HCT116 (cell line): ENCODE measurements around the gene TLE4. TPM values are rescaled to one million over a fixed set of nuclear protein-coding genes. Genes with fewer than 3 reads are reported as not detected.

Source experiments
- ATAC-seq: fragments of 200-7000 bp; cut with Tn5 transposase; 2 replicates; pipeline ENCODE4 v1.9.1; 2020; ENCODE audit warnings: mild to moderate bottlenecking, moderate library complexity
- BruUV-seq: library from RNA; stranded (reverse); fragments of 400-500 nt; replicated peaks from 2 replicates; lab custom pipeline; 2021; lab: Mats Ljungman, UMichigan
- CTCF ChIA-PET: fragments of 300-600 bp; sonication (Branson Sonifier 250); formaldehyde crosslinking; loops from one replicate; lab custom pipeline; 2021; ENCODE audit warnings: antibody characterized with exemption; lab: Charles Lee
- POLR2A ChIA-PET: fragments of 300-600, 350-600 bp; sonication (Branson Sonifier 250); formaldehyde crosslinking; loops from one replicate; lab custom pipeline; 2021; ENCODE audit warnings: antibody characterized with exemption; lab: Charles Lee
- RAD21 ChIA-PET, 2 experiments: fragments of 300-600 bp; sonication (Branson Sonifier 250); formaldehyde crosslinking; loops; one replicate each; lab custom pipeline; 2023; ENCODE audit warnings: low total read pairs in 2 of 2; ENCODE audit not compliant: uncharacterized antibody in 2 of 2, unreplicated experiment in 2 of 2, low non-redundant PET in 1 of 2; lab: Charles Lee
- DNase-seq: peaks from one replicate; pipeline ENCODE4 v3.0.0-alpha.2; 2010; ENCODE audit warnings: low read depth, low spot score
- H2AFZ ChIP-seq: fragments of 200-600 bp; shearing (Covaris generic), sonication (generic); 2 replicates; pipeline ENCODE4 v1.6.1; 2017; ENCODE audit warnings: low read depth, mixed run types, mixed read lengths, antibody characterized with exemption, low read length; ENCODE audit not compliant: poor library complexity, severe bottlenecking
- H3K27ac ChIP-seq: 2 replicates; pipeline ENCODE4 v1.5.1; 2012; ENCODE audit warnings: low read depth, low read length
- H3K27me3 ChIP-seq: fragments of 200-600 bp; sonication (generic); 2 replicates; pipeline ENCODE4 v1.6.1; 2016; ENCODE audit warnings: mixed run types, low read length, mixed read lengths; ENCODE audit not compliant: insufficient read depth
- H3K36me3 ChIP-seq, 2 experiments: fragments of 200-500 bp in 1 of 2; fragments of 200-600 bp in 1 of 2; sonication (Bioruptor generic) in 1 of 2; sonication (generic) in 1 of 2; 2 replicates each; pipeline versions ENCODE4 v1.5.1 to v1.6.1; 2014 to 2016; ENCODE audit warnings: low read length in 2 of 2, inconsistent platforms in 1 of 2, mixed read lengths in 1 of 2, mixed run types in 1 of 2; ENCODE audit not compliant: insufficient read depth in 2 of 2, control insufficient read depth in 1 of 2
- H3K4me1 ChIP-seq, 2 experiments: fragments of 200-600 bp in 1 of 2; sonication (generic) in 1 of 2; 2 replicates each; pipeline versions ENCODE4 v1.5.1 to v1.6.1; 2012 to 2017; ENCODE audit warnings: low read length in 2 of 2, inconsistent platforms in 1 of 2, mild to moderate bottlenecking in 1 of 2, mixed read lengths in 1 of 2, mixed run types in 1 of 2, moderate library complexity in 1 of 2; ENCODE audit not compliant: insufficient read depth in 2 of 2, control insufficient read depth in 1 of 2
- H3K4me2 ChIP-seq: fragments of 200-600 bp; sonication (generic); 2 replicates; pipeline ENCODE4 v1.6.1; 2017; ENCODE audit warnings: mixed run types, low read length, mixed read lengths
- H3K4me3 ChIP-seq, 2 experiments: fragments of 200-600 bp in 1 of 2; sonication (generic) in 1 of 2; replicated peaks in 1 of 2; 2 replicates each; pipeline ENCODE4 v1.5.1; 2011 to 2016; ENCODE audit warnings: low read length in 2 of 2, control low read depth in 1 of 2, low read depth in 1 of 2, mild to moderate bottlenecking in 1 of 2, mixed read lengths in 1 of 2, mixed run types in 1 of 2
- H3K79me2 ChIP-seq: fragments of 200-600 bp; sonication (generic); 2 replicates; pipeline ENCODE4 v1.6.1; 2017; ENCODE audit warnings: mild to moderate bottlenecking, mixed run types, low read length, moderate library complexity, mixed read lengths; ENCODE audit not compliant: insufficient read depth
- H3K9ac ChIP-seq: fragments of 200-600 bp; sonication (generic); 2 replicates; pipeline ENCODE4 v1.6.1; 2016; ENCODE audit warnings: low read length, mixed read lengths
- H3K9me2 ChIP-seq: fragments of 200-600 bp; sonication (generic), shearing (Covaris generic); 2 replicates; pipeline ENCODE4 v1.6.1; 2017; ENCODE audit warnings: mixed run types, mild to moderate bottlenecking, moderate library complexity; ENCODE audit not compliant: insufficient read depth
- H3K9me3 ChIP-seq, 2 experiments: fragments of 200-500 bp in 1 of 2; fragments of 200-600 bp in 1 of 2; sonication (Bioruptor generic) in 1 of 2; sonication (generic) in 1 of 2; 2 replicates each; pipeline ENCODE4 v1.6.1; 2014 to 2017; ENCODE audit warnings: low read length in 2 of 2, mixed read lengths in 2 of 2, inconsistent platforms in 1 of 2, low read depth in 1 of 2, mild to moderate bottlenecking in 1 of 2, mixed run types in 1 of 2, moderate library complexity in 1 of 2; ENCODE audit not compliant: control insufficient read depth in 1 of 2, insufficient read depth in 1 of 2
- H4K20me1 ChIP-seq: fragments of 200-600 bp; sonication (generic), shearing (Covaris generic); 2 replicates; pipeline ENCODE4 v1.6.1; 2017; ENCODE audit warnings: mixed run types, mild to moderate bottlenecking, moderate library complexity; ENCODE audit not compliant: insufficient read depth
- CBX3 ChIP-seq: IDR thresholded peaks from 2 replicates; pipeline ENCODE4 v1.6.1; 2012; ENCODE audit warnings: low read depth
- CEBPB ChIP-seq: IDR thresholded peaks from 2 replicates; pipeline ENCODE4 v1.6.1; 2012; ENCODE audit warnings: low read depth
- EZH2 ChIP-seq: fragments of 200-600 bp; sonication (generic); IDR thresholded peaks from 2 replicates; pipeline ENCODE4 v1.6.1; 2017; ENCODE audit warnings: antibody characterized with exemption, mixed run types
- EZH2phosphoT487 ChIP-seq: fragments of 200-600 bp; IDR thresholded peaks from 2 replicates; pipeline ENCODE4 v1.6.1; 2018; ENCODE audit warnings: antibody characterized with exemption, borderline replicate concordance
- FOSL1 ChIP-seq: IDR thresholded peaks from 2 replicates; pipeline ENCODE4 v1.6.1; 2012; ENCODE audit warnings: low read depth
- POLR2A ChIP-seq: IDR thresholded peaks from 2 replicates; pipeline ENCODE4 v1.7.0; 2011; ENCODE audit warnings: borderline replicate concordance; ENCODE audit not compliant: insufficient read depth, insufficient read length; ENCODE audit errors: extremely low read depth
- POLR2AphosphoS5 ChIP-seq: IDR thresholded peaks from 2 replicates; pipeline ENCODE4 v1.6.1; 2011; ENCODE audit warnings: mild to moderate bottlenecking, low read depth, low read length, moderate library complexity
- RAD21 ChIP-seq: IDR thresholded peaks from 2 replicates; pipeline ENCODE4 v1.6.1; 2012; ENCODE audit warnings: low read depth, mild to moderate bottlenecking
- REST ChIP-seq: IDR thresholded peaks from 2 replicates; pipeline ENCODE4 v1.6.1; 2012; ENCODE audit warnings: low read depth
- SIN3A ChIP-seq: IDR thresholded peaks from 2 replicates; pipeline ENCODE4 v1.6.1; 2012; ENCODE audit warnings: low read depth
- SP1 ChIP-seq: IDR thresholded peaks from 2 replicates; pipeline ENCODE4 v1.6.1; 2012; ENCODE audit warnings: low read depth
- SRF ChIP-seq: IDR thresholded peaks from 2 replicates; pipeline ENCODE4 v1.6.1; 2012; ENCODE audit warnings: low read depth
- TCF7L2 ChIP-seq: IDR thresholded peaks from 2 replicates; pipeline ENCODE4 v1.7.0; 2011; ENCODE audit warnings: borderline replicate concordance, inconsistent platforms; ENCODE audit not compliant: insufficient read depth, insufficient read length; ENCODE audit errors: extremely low read depth
- ZFX ChIP-seq: fragments of 450-650 bp; IDR thresholded peaks from 2 replicates; pipeline ENCODE4 v1.6.1; 2017
- intact Hi-C: fragments of 100-400 bp; cut with micrococcal nuclease; formaldehyde crosslinking; loops from 2 replicates; pipeline ENCODE4 v1.10.0; 2022
- total RNA-seq: library from RNA; stranded (reverse); gene quantifications from one replicate; pipeline ENCODE4 v1.2.1, GENCODE V29; 2021; ENCODE audit not compliant: unreplicated experiment
- TF ChIP-seq, protein P1 (sequence below): IDR thresholded peaks from 2 replicates; pipeline ENCODE4 v1.6.1; 2012
- TF ChIP-seq, protein P2 (sequence below), 3 experiments: fragments of 200-600 bp in 1 of 3; sonication (generic) in 1 of 3; IDR thresholded peaks in 2 of 3; conservative IDR thresholded peaks in 1 of 3; 2 replicates each; pipeline ENCODE4 v1.5.1; 2012 to 2017; ENCODE audit warnings: low read depth in 2 of 3, low read length in 2 of 3, antibody characterized with exemption in 1 of 3, borderline replicate concordance in 1 of 3, control low read depth in 1 of 3, mild to moderate bottlenecking in 1 of 3, mixed read lengths in 1 of 3, mixed run types in 1 of 3, moderate library complexity in 1 of 3; ENCODE audit not compliant: insufficient read depth in 1 of 3

The TLE4 gene
- total RNA-seq, 1 experiment from 2014 or later, result 0.39 TPM

DNA sequence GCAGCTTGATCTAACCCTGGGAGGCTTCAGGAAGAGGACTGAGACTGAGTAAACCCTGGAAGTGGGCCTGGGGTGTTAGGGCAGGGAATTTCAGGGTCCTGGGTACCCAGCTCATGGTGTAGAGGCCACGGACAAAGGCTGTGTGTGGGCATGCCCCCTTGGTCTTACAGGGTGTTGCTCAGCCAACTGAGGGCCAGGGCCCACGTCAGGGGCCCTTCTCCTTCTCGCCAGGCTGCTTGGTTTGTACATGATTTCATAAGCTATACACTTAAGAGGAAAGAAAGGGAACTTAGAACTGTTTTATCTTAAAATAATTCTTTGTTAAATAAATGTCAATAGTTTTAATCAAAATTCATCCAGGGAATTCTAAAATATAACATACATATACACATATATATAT lies 95.4 kb downstream of the TLE4 start:
- POLR2A ChIA-PET, result no interaction called here
- BruUV-seq, result no TSS peak
- H3K9ac ChIP-seq, result no peak overlapping the region
- intact Hi-C loops, result no loop called here
- no peaks in the 10 kb centered on the region for H3K4me1 ChIP-seq
- H3K9me2 ChIP-seq, result no peaks in the 10 kb centered on the region
- CTCF ChIA-PET, result no interaction called here
- no peaks in the 10 kb centered on the region for H3K36me3 ChIP-seq
- H3K27me3 ChIP-seq, result no peaks in the 10 kb centered on the region
- no peaks in the 10 kb centered on the region for H4K20me1 ChIP-seq
- ATAC-seq, result no peak
- no peaks in the 10 kb centered on the region for H3K79me2 ChIP-seq
- H2AFZ ChIP-seq, result no peak overlapping the region
- no peak for DNase-seq
- no peak overlapping the region for H3K4me2 ChIP-seq
- no peak overlapping the region for H3K27ac ChIP-seq
- no peak overlapping the region for H3K4me3 ChIP-seq
- RAD21 ChIA-PET, result no interaction called here
- TF ChIP-seq SRF (no peak), CBX3 (no peak), TCF7L2 (no peak)
- TF ChIP-seq, all 23 proteins: peak for 0
- H3K9me3 ChIP-seq, result peaks cover under 1 to 16% of the 10 kb centered on the region in 2 experiments; a peak in 2 of 4 replicates

GRCh38 chr9:79667817-79668436 lies 96.2 kb downstream of the TLE4 start:
- Histone ChIP-seq H3K4me3 (no peak overlapping the region), H3K79me2 (no peaks in the 10 kb centered on the region), H3K4me2 (no peak overlapping the region), H2AFZ (no peak overlapping the region), H3K9me2 (no peaks in the 10 kb centered on the region), H3K27ac (no peak overlapping the region), H3K36me3 (no peaks in the 10 kb centered on the region), H3K9ac (no peak overlapping the region), H3K9me3 (peaks cover 4 to 22% of the 10 kb centered on the region in 2 experiments; a peak in 2 of 4 replicates), H3K4me1 (no peaks in the 10 kb centered on the region), H4K20me1 (no peaks in the 10 kb centered on the region), H3K27me3 (no peaks in the 10 kb centered on the region)
- ChIA-PET CTCF (no interaction called here), POLR2A (no interaction called here), RAD21 (no interaction called here)
- intact Hi-C loops, result no loop called here
- no TSS peak for BruUV-seq
- no peak for DNase-seq
- ATAC-seq, result no peak
- TF ChIP-seq, protein P1, sequence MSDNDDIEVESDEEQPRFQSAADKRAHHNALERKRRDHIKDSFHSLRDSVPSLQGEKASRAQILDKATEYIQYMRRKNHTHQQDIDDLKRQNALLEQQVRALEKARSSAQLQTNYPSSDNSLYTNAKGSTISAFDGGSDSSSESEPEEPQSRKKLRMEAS, result no peak
- TF ChIP-seq FOSL1, result no peak
- no peak for TF ChIP-seq CBX3
- TF ChIP-seq CEBPB, result no peak
- no peak for TF ChIP-seq EZH2phosphoT487
- no peak for TF ChIP-seq SP1
- TF ChIP-seq, protein P2, sequence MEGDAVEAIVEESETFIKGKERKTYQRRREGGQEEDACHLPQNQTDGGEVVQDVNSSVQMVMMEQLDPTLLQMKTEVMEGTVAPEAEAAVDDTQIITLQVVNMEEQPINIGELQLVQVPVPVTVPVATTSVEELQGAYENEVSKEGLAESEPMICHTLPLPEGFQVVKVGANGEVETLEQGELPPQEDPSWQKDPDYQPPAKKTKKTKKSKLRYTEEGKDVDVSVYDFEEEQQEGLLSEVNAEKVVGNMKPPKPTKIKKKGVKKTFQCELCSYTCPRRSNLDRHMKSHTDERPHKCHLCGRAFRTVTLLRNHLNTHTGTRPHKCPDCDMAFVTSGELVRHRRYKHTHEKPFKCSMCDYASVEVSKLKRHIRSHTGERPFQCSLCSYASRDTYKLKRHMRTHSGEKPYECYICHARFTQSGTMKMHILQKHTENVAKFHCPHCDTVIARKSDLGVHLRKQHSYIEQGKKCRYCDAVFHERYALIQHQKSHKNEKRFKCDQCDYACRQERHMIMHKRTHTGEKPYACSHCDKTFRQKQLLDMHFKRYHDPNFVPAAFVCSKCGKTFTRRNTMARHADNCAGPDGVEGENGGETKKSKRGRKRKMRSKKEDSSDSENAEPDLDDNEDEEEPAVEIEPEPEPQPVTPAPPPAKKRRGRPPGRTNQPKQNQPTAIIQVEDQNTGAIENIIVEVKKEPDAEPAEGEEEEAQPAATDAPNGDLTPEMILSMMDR (IDR thresholded peaks at IDR 0.05 in 2 of 3, conservative IDR thresholded peaks at IDR 0.05 in 1 of 3; ENCODE audit: borderline replicate concordance in 1 of 3, insufficient read depth in 1 of 3, low read depth in 2 of 3, low read length in 2 of 3), result no peak
- TF ChIP-seq TCF7L2, result no peak
- no peak for TF ChIP-seq ZFX
- no peak for TF ChIP-seq SIN3A
- TF ChIP-seq SRF, result no peak
- TF ChIP-seq REST, result no peak
- TF ChIP-seq EZH2, result no peak
- no peak for TF ChIP-seq POLR2A
- TF ChIP-seq RAD21, result no peak
- no peak for TF ChIP-seq POLR2AphosphoS5
